ENCODE results near the gene TENM3.

DNA sequence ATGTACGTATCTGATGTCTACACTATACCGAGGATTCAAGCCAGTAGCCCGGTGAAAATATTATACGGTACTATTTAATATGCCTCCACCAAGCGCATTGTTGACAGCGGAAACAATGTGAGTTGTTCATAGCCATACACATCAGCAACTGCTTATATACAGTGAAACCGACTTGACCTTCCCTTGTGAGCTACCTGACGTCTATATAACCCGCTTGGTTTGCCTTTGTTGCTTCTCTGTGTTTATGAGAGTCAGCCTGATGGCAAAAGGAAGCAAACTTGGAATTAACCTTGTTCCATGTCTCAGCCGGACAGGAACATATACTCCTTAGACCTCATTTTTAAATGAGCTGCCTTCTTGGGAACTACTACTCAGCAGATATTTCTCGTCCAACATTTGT lies 462.2 kb downstream of the TENM3 start:
- TF ChIP-seq POLR2A (IDR thresholded peaks at IDR 0.05) (no peak), POLR2AphosphoS5 (IDR thresholded peaks at IDR 0.05) (no peak), EP300 (IDR thresholded peaks at IDR 0.05; ENCODE audit: low read depth) (no peak)
- TF ChIP-seq, protein P1, sequence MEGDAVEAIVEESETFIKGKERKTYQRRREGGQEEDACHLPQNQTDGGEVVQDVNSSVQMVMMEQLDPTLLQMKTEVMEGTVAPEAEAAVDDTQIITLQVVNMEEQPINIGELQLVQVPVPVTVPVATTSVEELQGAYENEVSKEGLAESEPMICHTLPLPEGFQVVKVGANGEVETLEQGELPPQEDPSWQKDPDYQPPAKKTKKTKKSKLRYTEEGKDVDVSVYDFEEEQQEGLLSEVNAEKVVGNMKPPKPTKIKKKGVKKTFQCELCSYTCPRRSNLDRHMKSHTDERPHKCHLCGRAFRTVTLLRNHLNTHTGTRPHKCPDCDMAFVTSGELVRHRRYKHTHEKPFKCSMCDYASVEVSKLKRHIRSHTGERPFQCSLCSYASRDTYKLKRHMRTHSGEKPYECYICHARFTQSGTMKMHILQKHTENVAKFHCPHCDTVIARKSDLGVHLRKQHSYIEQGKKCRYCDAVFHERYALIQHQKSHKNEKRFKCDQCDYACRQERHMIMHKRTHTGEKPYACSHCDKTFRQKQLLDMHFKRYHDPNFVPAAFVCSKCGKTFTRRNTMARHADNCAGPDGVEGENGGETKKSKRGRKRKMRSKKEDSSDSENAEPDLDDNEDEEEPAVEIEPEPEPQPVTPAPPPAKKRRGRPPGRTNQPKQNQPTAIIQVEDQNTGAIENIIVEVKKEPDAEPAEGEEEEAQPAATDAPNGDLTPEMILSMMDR (IDR thresholded peaks at IDR 0.05), result no peak
